ENCODE results near the gene FAM89B.

Gene FAM89B

GRCh38 chr11:65591939-65592857 lies 19.9 kb downstream of the FAM89B start:
- H4K20me1 ChIP-seq (ENCODE audit: insufficient read depth, low read length), result no peaks in the 10 kb centered on the region
- no peaks in the 10 kb centered on the region for H3K36me3 ChIP-seq (replicated peaks; ENCODE audit: insufficient read depth, low read length)
- H3K4me2 ChIP-seq (ENCODE audit: low read depth, low read length), result no peak overlapping the region
- TF ChIP-seq EZH2 (optimal IDR thresholded peaks at IDR 0.05; ENCODE audit: low read depth, low read length) (no peak), EZH2phosphoT487 (IDR thresholded peaks at IDR 0.05; ENCODE audit: low read length) (no peak), CTCF (IDR thresholded peaks at IDR 0.05; ENCODE audit: low read length) (no peak)
- no peaks in the 10 kb centered on the region for H3K27me3 ChIP-seq (replicated peaks; ENCODE audit: insufficient read depth, low read length)
- no peak overlapping the region for H3K27ac ChIP-seq (ENCODE audit: low read length)
- peaks cover 5% of the 10 kb centered on the region for H3K79me2 ChIP-seq (ENCODE audit: low read length)
- H2AFZ ChIP-seq (ENCODE audit: low read length), result no peak overlapping the region
- peaks cover 18% of the 10 kb centered on the region for H3K4me1 ChIP-seq (ENCODE audit: low read length)
- H3K9me2 ChIP-seq (replicated peaks; ENCODE audit: insufficient read depth, low read length), result no peaks in the 10 kb centered on the region
- DNase-seq, result no peak
- H3K4me3 ChIP-seq (ENCODE audit: low read length), result no peak overlapping the region
- no peak overlapping the region for H3K9ac ChIP-seq (ENCODE audit: low read length)
- H3K9me3 ChIP-seq (replicated peaks; ENCODE audit: insufficient read depth, low read length), result no peaks in the 10 kb centered on the region
- H3F3A ChIP-seq (ENCODE audit: insufficient read depth, low read length), result peaks cover 16% of the 10 kb centered on the region

- TF ChIP-seq EZH2phosphoT487 (IDR thresholded peaks at IDR 0.05; ENCODE audit: low read length) (no peak), EZH2 (optimal IDR thresholded peaks at IDR 0.05; ENCODE audit: low read depth, low read length) (no peak), CTCF (IDR thresholded peaks at IDR 0.05; ENCODE audit: low read length) (no peak)
- Histone ChIP-seq H3K36me3 (replicated peaks; ENCODE audit: insufficient read depth, low read length) (no peaks in the 10 kb centered on the region), H3K4me2 (ENCODE audit: low read depth, low read length) (no peak overlapping the region), H3K9me3 (replicated peaks; ENCODE audit: insufficient read depth, low read length) (no peaks in the 10 kb centered on the region), H3K9ac (ENCODE audit: low read length) (no peak overlapping the region), H3F3A (ENCODE audit: insufficient read depth, low read length) (peaks cover 9% of the 10 kb centered on the region), H3K27me3 (replicated peaks; ENCODE audit: insufficient read depth, low read length) (no peaks in the 10 kb centered on the region), H2AFZ (ENCODE audit: low read length) (no peak overlapping the region), H4K20me1 (ENCODE audit: insufficient read depth, low read length) (no peaks in the 10 kb centered on the region), H3K4me1 (ENCODE audit: low read length) (peaks cover 10% of the 10 kb centered on the region), H3K27ac (ENCODE audit: low read length) (no peak overlapping the region), H3K9me2 (replicated peaks; ENCODE audit: insufficient read depth, low read length) (no peaks in the 10 kb centered on the region), H3K4me3 (ENCODE audit: low read length) (no peak overlapping the region), H3K79me2 (ENCODE audit: low read length) (peaks cover 5% of the 10 kb centered on the region; the same call in 1 of the 2 replicates)
- no peak for DNase-seq
Measured at GRCh38 chr11:65592858-65593517, 20.6 kb downstream of the FAM89B start.

GRCh38 chr11:65593518-65594414 lies 21.4 kb downstream of the FAM89B start:
- Histone ChIP-seq H3K27me3 (replicated peaks; ENCODE audit: insufficient read depth, low read length) (no peaks in the 10 kb centered on the region), H2AFZ (ENCODE audit: low read length) (no peak overlapping the region), H3F3A (ENCODE audit: insufficient read depth, low read length) (peaks cover under 1% of the 10 kb centered on the region; the same call in 1 of the 2 replicates), H3K9ac (ENCODE audit: low read length) (no peak overlapping the region), H3K4me1 (ENCODE audit: low read length) (peaks cover 3% of the 10 kb centered on the region), H4K20me1 (ENCODE audit: insufficient read depth, low read length) (no peaks in the 10 kb centered on the region), H3K27ac (ENCODE audit: low read length) (no peak overlapping the region), H3K4me2 (ENCODE audit: low read depth, low read length) (no peak overlapping the region), H3K9me2 (replicated peaks; ENCODE audit: insufficient read depth, low read length) (no peaks in the 10 kb centered on the region), H3K4me3 (ENCODE audit: low read length) (no peak overlapping the region), H3K36me3 (replicated peaks; ENCODE audit: insufficient read depth, low read length) (no peaks in the 10 kb centered on the region), H3K9me3 (replicated peaks; ENCODE audit: insufficient read depth, low read length) (no peaks in the 10 kb centered on the region), H3K79me2 (ENCODE audit: low read length) (peaks cover 2% of the 10 kb centered on the region; the same call in 1 of the 2 replicates)
- DNase-seq, result peak; percentile 13
- TF ChIP-seq EZH2 (optimal IDR thresholded peaks at IDR 0.05; ENCODE audit: low read depth, low read length) (no peak), CTCF (IDR thresholded peaks at IDR 0.05; ENCODE audit: low read length) (peak; percentile 62), EZH2phosphoT487 (IDR thresholded peaks at IDR 0.05; ENCODE audit: low read length) (no peak)

Data from MM.1S (cell line).